Fibroblast of lung (primary cell): Measurements from ENCODE around the gene SAFB2.

ENCODE experiments used
- CTCF ChIP-seq, 2 donors: IDR thresholded peaks in 1 of 2; conservative IDR thresholded peaks in 1 of 2; 1 replicate in 1 of 2; 2 replicates in 1 of 2; pipeline ENCODE4 v1.5.1; 2011 to 2012; ENCODE audit warnings: low read length in 2 of 2, control low read depth in 1 of 2, inconsistent platforms in 1 of 2, low read depth in 1 of 2, mild to moderate bottlenecking in 1 of 2
- EZH2 ChIP-seq: IDR thresholded peaks from 2 replicates; pipeline ENCODE4 v1.5.1; 2012; ENCODE audit warnings: low read length, control low read depth, mild to moderate bottlenecking; ENCODE audit errors: missing control alignments

- TF ChIP-seq EZH2 (no peak), CTCF (conservative IDR thresholded peaks at IDR 0.05 in 1 of 2, IDR thresholded peaks at IDR 0.05 in 1 of 2; ENCODE audit: low read depth in 1 of 2, low read length in 2 of 2) (no peak)
Observed at GRCh38 chr19:5624741-5625278, 2.2 kb upstream of the SAFB2 start.
